H9 (cell line): Measurements from ENCODE around the gene DNAJC1. TPM values are rescaled to one million over a fixed set of nuclear protein-coding genes. Genes with fewer than 3 reads are reported as not detected.

Source experiments
- DNase-seq: peaks from one replicate; pipeline ENCODE4 v3.0.0-alpha.2; 2017
- H2AFZ ChIP-seq: one replicate; pipeline ENCODE4 v1.6.1; 2013; ENCODE audit warnings: mild to moderate bottlenecking, low read length, control low read depth, moderate library complexity
- H2AK5ac ChIP-seq: 2 replicates; pipeline ENCODE4 v1.6.1; 2013; ENCODE audit warnings: low read length, control low read depth, mixed read lengths; ENCODE audit not compliant: insufficient read length
- H2BK120ac ChIP-seq: one replicate; pipeline ENCODE4 v1.6.1; 2013; ENCODE audit warnings: low read depth, mild to moderate bottlenecking, low read length, control low read depth, inconsistent platforms; ENCODE audit not compliant: poor library complexity, severe bottlenecking
- H2BK12ac ChIP-seq: 2 replicates; pipeline ENCODE4 v1.6.1; 2013; ENCODE audit warnings: low read length, control low read depth, mixed read lengths, low read depth; ENCODE audit not compliant: insufficient read length
- H2BK15ac ChIP-seq: 2 replicates; pipeline ENCODE4 v1.6.1; 2013; ENCODE audit warnings: low read depth, low read length, control low read depth
- H2BK20ac ChIP-seq: one replicate; pipeline ENCODE4 v1.6.1; 2013; ENCODE audit warnings: low read depth, mild to moderate bottlenecking, low read length, control low read depth, inconsistent platforms; ENCODE audit not compliant: poor library complexity, severe bottlenecking
- H2BK5ac ChIP-seq: 2 replicates; pipeline ENCODE4 v1.6.1; 2013; ENCODE audit warnings: low read length, control low read depth, mixed read lengths; ENCODE audit not compliant: insufficient read length
- H3K14ac ChIP-seq: 2 replicates; pipeline ENCODE4 v1.6.1; 2013; ENCODE audit warnings: low read length, control low read depth; ENCODE audit not compliant: insufficient read depth
- H3K18ac ChIP-seq: 2 replicates; pipeline ENCODE4 v1.6.1; 2013; ENCODE audit warnings: low read depth, mild to moderate bottlenecking, mixed read lengths, low read length, control low read depth; ENCODE audit not compliant: insufficient read length
- H3K23ac ChIP-seq: 2 replicates; pipeline ENCODE4 v1.6.1; 2013; ENCODE audit warnings: low read length, control low read depth, mixed read lengths, low read depth; ENCODE audit not compliant: insufficient read length
- H3K23me2 ChIP-seq: 2 replicates; pipeline ENCODE4 v1.6.1; 2013; ENCODE audit warnings: low read depth, mild to moderate bottlenecking, mixed read lengths, low read length, control low read depth; ENCODE audit not compliant: insufficient read length, poor library complexity, severe bottlenecking
- H3K27ac ChIP-seq: 2 replicates; pipeline ENCODE4 v1.5.1; 2013; ENCODE audit warnings: low read length, control low read depth, mixed read lengths, low read depth; ENCODE audit not compliant: insufficient read length
- H3K27me3 ChIP-seq: 2 replicates; pipeline ENCODE4 v1.6.1; 2013; ENCODE audit warnings: low read length, control low read depth, inconsistent platforms; ENCODE audit not compliant: insufficient read depth
- H3K4ac ChIP-seq: 2 replicates; pipeline ENCODE4 v1.6.1; 2013; ENCODE audit warnings: low read depth, mild to moderate bottlenecking, control low read depth, inconsistent platforms, low read length, moderate library complexity
- H3K4me1 ChIP-seq: 2 replicates; pipeline ENCODE4 v1.6.1; 2013; ENCODE audit warnings: low read length, control low read depth, inconsistent platforms; ENCODE audit not compliant: insufficient read depth
- H3K4me2 ChIP-seq: 2 replicates; pipeline ENCODE4 v1.6.1; 2013; ENCODE audit warnings: low read length, control low read depth, mixed read lengths; ENCODE audit not compliant: insufficient read length, insufficient read depth
- H3K56ac ChIP-seq: 2 replicates; pipeline ENCODE4 v1.6.1; 2013; ENCODE audit warnings: low read depth, mild to moderate bottlenecking, mixed read lengths, low read length, control low read depth; ENCODE audit not compliant: insufficient read length
- H3K79me1 ChIP-seq: 2 replicates; pipeline ENCODE4 v1.6.1; 2013; ENCODE audit warnings: low read depth, mild to moderate bottlenecking, moderate library complexity, low read length, control low read depth, inconsistent platforms; ENCODE audit not compliant: insufficient read depth, poor library complexity, severe bottlenecking
- H3K79me2 ChIP-seq: 2 replicates; pipeline ENCODE4 v1.6.1; 2013; ENCODE audit warnings: low read length, control low read depth, inconsistent platforms; ENCODE audit not compliant: insufficient read depth
- H3K9ac ChIP-seq: 2 replicates; pipeline ENCODE4 v1.6.1; 2013; ENCODE audit warnings: low read length, control low read depth, mixed read lengths; ENCODE audit not compliant: insufficient read length; ENCODE audit errors: extremely low read depth
- H3K9me3 ChIP-seq: one replicate; pipeline ENCODE4 v1.6.1; 2013; ENCODE audit warnings: low read depth, low read length, inconsistent platforms; ENCODE audit not compliant: control insufficient read depth
- H3T11ph ChIP-seq: one replicate; pipeline ENCODE4 v1.6.1; 2013; ENCODE audit warnings: mild to moderate bottlenecking, low read length, control low read depth, inconsistent platforms
- H4K20me1 ChIP-seq: one replicate; pipeline ENCODE4 v1.6.1; 2013; ENCODE audit not compliant: control insufficient read depth, insufficient read length, insufficient read depth
- H4K5ac ChIP-seq: 2 replicates; pipeline ENCODE4 v1.6.1; 2013; ENCODE audit warnings: low read depth, mild to moderate bottlenecking, mixed read lengths, low read length, control low read depth; ENCODE audit not compliant: insufficient read length
- H4K8ac ChIP-seq: replicated peaks from 2 replicates; pipeline ENCODE4 v1.6.1; 2013; ENCODE audit warnings: low read length, control low read depth, mixed read lengths, low read depth; ENCODE audit not compliant: insufficient read length
- H4K91ac ChIP-seq: 2 replicates; pipeline ENCODE4 v1.6.1; 2013; ENCODE audit warnings: low read depth, mild to moderate bottlenecking, moderate library complexity, mixed read lengths, low read length, control low read depth; ENCODE audit not compliant: insufficient read length
- H3K27ac Mint-ChIP-seq, 3 experiments: 2 replicates in 2 of 3; 3 replicates in 1 of 3; pipeline ENCODE4 v1.8.0; 2020 to 2021; ENCODE audit warnings: mixed read lengths in 3 of 3, mild to moderate bottlenecking in 1 of 3, moderate library complexity in 1 of 3
- H3K27me3 Mint-ChIP-seq: 2 replicates; pipeline ENCODE4 v1.8.0; 2021; ENCODE audit warnings: low read depth, mild to moderate bottlenecking, moderate library complexity, mixed read lengths
- H3K36me3 Mint-ChIP-seq, 3 experiments: 2 replicates in 2 of 3; 3 replicates in 1 of 3; pipeline ENCODE4 v1.8.0; 2020 to 2021; ENCODE audit warnings: low read depth in 3 of 3, mixed read lengths in 3 of 3; ENCODE audit not compliant: insufficient read depth in 1 of 3
- H3K4me1 Mint-ChIP-seq, 2 experiments: 2 replicates each; pipeline ENCODE4 v1.8.0; 2020; ENCODE audit warnings: mixed read lengths in 2 of 2
- H3K4me3 Mint-ChIP-seq, 2 experiments: 2 replicates in 1 of 2; 3 replicates in 1 of 2; pipeline ENCODE4 v1.8.0; 2020 to 2021; ENCODE audit warnings: mild to moderate bottlenecking in 2 of 2, mixed read lengths in 2 of 2, moderate library complexity in 1 of 2
- H3K9me3 Mint-ChIP-seq, 2 experiments: 2 replicates in 1 of 2; 3 replicates in 1 of 2; pipeline ENCODE4 v1.8.0; 2020; ENCODE audit warnings: mild to moderate bottlenecking in 2 of 2, mixed read lengths in 2 of 2, moderate library complexity in 1 of 2
- CTCF ChIP-seq: fragments of 200-600 bp; sonication (generic); conservative IDR thresholded peaks from 3 replicates; pipeline ENCODE4 v1.8.0; 2021; ENCODE audit warnings: antibody characterized with exemption, mild to moderate bottlenecking
- WGBS: extraction: QIAGEN DNeasy Blood & Tissue Kit; methylation state at CpG from one replicate; pipeline ENCODE4 v1.1.7; 2013; ENCODE audit warnings: missing lambda C conversion rate, low lambda C conversion rate, mixed read lengths; ENCODE audit not compliant: insufficient read length; ENCODE audit errors: extremely low coverage; 5-methylcytosine and 5-hydroxymethylcytosine counted together
- total RNA-seq: library from RNA; stranded (reverse); gene quantifications from 2 replicates; pipeline ENCODE4 v1.2.1, GENCODE V29; 2021

Gene DNAJC1
- total RNA-seq, 1 experiment from 2014 or later: 11.2 TPM

- no peaks in the 10 kb centered on the region for H3K79me1 ChIP-seq
- H2BK20ac ChIP-seq: no peak overlapping the region
- no peak overlapping the region for H4K5ac ChIP-seq
- no peak overlapping the region for H3K9ac ChIP-seq
- no peak overlapping the region for H4K91ac ChIP-seq
- Mint-ChIP-seq H3K27me3 (no peaks in the 10 kb centered on the region), H3K4me1 (peaks cover 3 to 4% of the 10 kb centered on the region in 2 experiments; a peak in 3 of 4 replicates), H3K4me3 (no peak overlapping the region), H3K9me3 (peaks cover 17 to 19% of the 10 kb centered on the region in 2 experiments), H3K36me3 (peaks cover 11 to 24% (median 13%) of the 10 kb centered on the region in 3 experiments), H3K27ac (no peak overlapping the region)
- H4K20me1 ChIP-seq: no peaks in the 10 kb centered on the region
- H3K27me3 ChIP-seq: no peaks in the 10 kb centered on the region
- no peak overlapping the region for H3K23ac ChIP-seq
- no peaks in the 10 kb centered on the region; the same call in 1 of the 2 replicates for H3K79me2 ChIP-seq
- H3T11ph ChIP-seq: no peak overlapping the region
- no peaks in the 10 kb centered on the region for H3K9me3 ChIP-seq
- no peak overlapping the region for H2BK120ac ChIP-seq
- no peak overlapping the region for H3K18ac ChIP-seq
- no peak overlapping the region for H4K8ac ChIP-seq
- H3K4ac ChIP-seq: no peak overlapping the region
- no peak overlapping the region for H3K4me2 ChIP-seq
- no peak for DNase-seq
- H3K14ac ChIP-seq: no peak overlapping the region
- no peak overlapping the region for H3K27ac ChIP-seq
- no peak overlapping the region for H2BK15ac ChIP-seq
- WGBS: no CpG with 5 or more reads among the region's 1 CpG
- no peak overlapping the region for H2AK5ac ChIP-seq
- H3K4me1 ChIP-seq: no peaks in the 10 kb centered on the region
- no peak for TF ChIP-seq CTCF
- H2BK12ac ChIP-seq: no peak overlapping the region
- H2BK5ac ChIP-seq: no peak overlapping the region
- no peaks in the 10 kb centered on the region for H3K23me2 ChIP-seq
- H3K56ac ChIP-seq: no peak overlapping the region
- no peak overlapping the region for H2AFZ ChIP-seq
Observed at GRCh38 chr10:21935439-21936023, 68.0 kb downstream of the DNAJC1 start.
